Loucy (cell line): ENCODE results near the gene DNAI1.

Experiments
- H2AFZ ChIP-seq: fragments of 200-600 bp; sonication (generic); 2 replicates; pipeline ENCODE4 v1.6.0; 2016; ENCODE audit warnings: antibody characterized with exemption, mild to moderate bottlenecking, low read length, moderate library complexity
- H3F3A ChIP-seq: fragments of 200-600 bp; 2 replicates; pipeline ENCODE4 v1.6.0; 2016; ENCODE audit warnings: antibody characterized with exemption, low read depth, mild to moderate bottlenecking
- H3K27me3 ChIP-seq: fragments of 200-600 bp; sonication (generic); 2 replicates; pipeline ENCODE4 v1.6.1; 2014; ENCODE audit warnings: low read length, mild to moderate bottlenecking; ENCODE audit not compliant: insufficient read depth, poor library complexity, severe bottlenecking
- H3K36me3 ChIP-seq: fragments of 200-600 bp; sonication (generic); 2 replicates; pipeline ENCODE4 v1.6.1; 2016; ENCODE audit warnings: low read length; ENCODE audit not compliant: insufficient read depth
- H3K4me1 ChIP-seq: fragments of 200-600 bp; sonication (generic); 2 replicates; pipeline ENCODE4 v1.5.1; 2014; ENCODE audit warnings: low read length, mild to moderate bottlenecking; ENCODE audit not compliant: insufficient read depth, poor library complexity, severe bottlenecking
- H3K4me2 ChIP-seq: fragments of 200-600 bp; sonication (generic); 2 replicates; pipeline ENCODE4 v1.6.0; 2014; ENCODE audit warnings: antibody characterized with exemption, low read length, low read depth, mild to moderate bottlenecking; ENCODE audit not compliant: poor library complexity, severe bottlenecking
- H3K4me3 ChIP-seq: fragments of 200-600 bp; sonication (generic); 2 replicates; pipeline ENCODE4 v1.5.1; 2014; ENCODE audit warnings: low read length, mild to moderate bottlenecking, mixed read lengths; ENCODE audit not compliant: poor library complexity, severe bottlenecking
- H3K79me2 ChIP-seq: fragments of 200-600 bp; sonication (generic); 2 replicates; pipeline ENCODE4 v1.6.1; 2014; ENCODE audit warnings: low read length; ENCODE audit not compliant: insufficient read depth
- H3K9ac ChIP-seq: fragments of 200-600 bp; sonication (generic); 2 replicates; pipeline ENCODE4 v1.6.0; 2014; ENCODE audit warnings: mild to moderate bottlenecking, low read depth, low read length, moderate library complexity; ENCODE audit not compliant: poor library complexity, severe bottlenecking
- H3K9me2 ChIP-seq: fragments of 200-600 bp; sonication (generic); replicated peaks from 2 replicates; pipeline ENCODE4 v1.6.1; 2016; ENCODE audit warnings: low read depth, low read length, mixed read lengths
- H3K9me3 ChIP-seq: fragments of 200-600 bp; sonication (generic); 2 replicates; pipeline ENCODE4 v1.6.1; 2014; ENCODE audit warnings: mild to moderate bottlenecking, antibody characterized with exemption, low read length, low read depth; ENCODE audit not compliant: insufficient read depth
- H4K20me1 ChIP-seq: fragments of 200-600 bp; sonication (generic); 2 replicates; pipeline ENCODE4 v1.6.0; 2014; ENCODE audit warnings: antibody characterized with exemption, low read length, mild to moderate bottlenecking; ENCODE audit not compliant: insufficient read depth, poor library complexity, severe bottlenecking
- EZH2phosphoT487 ChIP-seq: fragments of 200-600 bp; IDR thresholded peaks from 2 replicates; pipeline ENCODE4 v1.6.1; 2018; ENCODE audit warnings: antibody characterized with exemption, mild to moderate bottlenecking, moderate library complexity, borderline replicate concordance
- TF ChIP-seq, protein P1 (sequence below): fragments of 200-600 bp; sonication (generic); conservative IDR thresholded peaks from 2 replicates; pipeline ENCODE4 v1.5.1; 2014; ENCODE audit warnings: mild to moderate bottlenecking, antibody characterized with exemption, low read length

Gene DNAI1

GRCh38 chr9:34459356-34459755 lies 751 bp downstream of the DNAI1 start:
- H3K4me1 ChIP-seq: peaks cover 24% of the 10 kb centered on the region
- H3K9ac ChIP-seq: no peak overlapping the region

GRCh38 chr9:34459941-34460340 lies 1.3 kb downstream of the DNAI1 start:
- Histone ChIP-seq H3K4me2 (no peak overlapping the region), H3K4me3 (no peak overlapping the region), H2AFZ (no peak overlapping the region), H3F3A (0 out of 2 replicates have a peak, but pooled peaks cover 5% of the 10 kb centered on the region), H3K9me3 (no peaks in the 10 kb centered on the region), H4K20me1 (no peaks in the 10 kb centered on the region), H3K36me3 (no peaks in the 10 kb centered on the region), H3K9ac (no peak overlapping the region), H3K79me2 (peaks cover 5% of the 10 kb centered on the region; the same call in 1 of the 2 replicates), H3K9me2 (no peaks in the 10 kb centered on the region), H3K27me3 (no peaks in the 10 kb centered on the region), H3K4me1 (peaks cover 24% of the 10 kb centered on the region)
- no peak for TF ChIP-seq EZH2phosphoT487
- TF ChIP-seq, protein P1, sequence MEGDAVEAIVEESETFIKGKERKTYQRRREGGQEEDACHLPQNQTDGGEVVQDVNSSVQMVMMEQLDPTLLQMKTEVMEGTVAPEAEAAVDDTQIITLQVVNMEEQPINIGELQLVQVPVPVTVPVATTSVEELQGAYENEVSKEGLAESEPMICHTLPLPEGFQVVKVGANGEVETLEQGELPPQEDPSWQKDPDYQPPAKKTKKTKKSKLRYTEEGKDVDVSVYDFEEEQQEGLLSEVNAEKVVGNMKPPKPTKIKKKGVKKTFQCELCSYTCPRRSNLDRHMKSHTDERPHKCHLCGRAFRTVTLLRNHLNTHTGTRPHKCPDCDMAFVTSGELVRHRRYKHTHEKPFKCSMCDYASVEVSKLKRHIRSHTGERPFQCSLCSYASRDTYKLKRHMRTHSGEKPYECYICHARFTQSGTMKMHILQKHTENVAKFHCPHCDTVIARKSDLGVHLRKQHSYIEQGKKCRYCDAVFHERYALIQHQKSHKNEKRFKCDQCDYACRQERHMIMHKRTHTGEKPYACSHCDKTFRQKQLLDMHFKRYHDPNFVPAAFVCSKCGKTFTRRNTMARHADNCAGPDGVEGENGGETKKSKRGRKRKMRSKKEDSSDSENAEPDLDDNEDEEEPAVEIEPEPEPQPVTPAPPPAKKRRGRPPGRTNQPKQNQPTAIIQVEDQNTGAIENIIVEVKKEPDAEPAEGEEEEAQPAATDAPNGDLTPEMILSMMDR: no peak

More at GRCh38 chr9:34459356-34459755, 751 bp downstream of the DNAI1 start:
- TF ChIP-seq, protein P1: no peak
- no peak for TF ChIP-seq EZH2phosphoT487
- no peak overlapping the region for H3K4me2 ChIP-seq
- 0 out of 2 replicates have a peak, but pooled peaks cover 5% of the 10 kb centered on the region for H3F3A ChIP-seq
- H3K9me2 ChIP-seq: no peaks in the 10 kb centered on the region
- H2AFZ ChIP-seq: no peak overlapping the region
- no peaks in the 10 kb centered on the region for H3K36me3 ChIP-seq
- H3K79me2 ChIP-seq: peaks cover 5% of the 10 kb centered on the region; the same call in 1 of the 2 replicates
- no peak overlapping the region for H3K4me3 ChIP-seq
- H3K9me3 ChIP-seq: no peaks in the 10 kb centered on the region
- no peaks in the 10 kb centered on the region for H4K20me1 ChIP-seq
- H3K27me3 ChIP-seq: no peaks in the 10 kb centered on the region

DNA sequence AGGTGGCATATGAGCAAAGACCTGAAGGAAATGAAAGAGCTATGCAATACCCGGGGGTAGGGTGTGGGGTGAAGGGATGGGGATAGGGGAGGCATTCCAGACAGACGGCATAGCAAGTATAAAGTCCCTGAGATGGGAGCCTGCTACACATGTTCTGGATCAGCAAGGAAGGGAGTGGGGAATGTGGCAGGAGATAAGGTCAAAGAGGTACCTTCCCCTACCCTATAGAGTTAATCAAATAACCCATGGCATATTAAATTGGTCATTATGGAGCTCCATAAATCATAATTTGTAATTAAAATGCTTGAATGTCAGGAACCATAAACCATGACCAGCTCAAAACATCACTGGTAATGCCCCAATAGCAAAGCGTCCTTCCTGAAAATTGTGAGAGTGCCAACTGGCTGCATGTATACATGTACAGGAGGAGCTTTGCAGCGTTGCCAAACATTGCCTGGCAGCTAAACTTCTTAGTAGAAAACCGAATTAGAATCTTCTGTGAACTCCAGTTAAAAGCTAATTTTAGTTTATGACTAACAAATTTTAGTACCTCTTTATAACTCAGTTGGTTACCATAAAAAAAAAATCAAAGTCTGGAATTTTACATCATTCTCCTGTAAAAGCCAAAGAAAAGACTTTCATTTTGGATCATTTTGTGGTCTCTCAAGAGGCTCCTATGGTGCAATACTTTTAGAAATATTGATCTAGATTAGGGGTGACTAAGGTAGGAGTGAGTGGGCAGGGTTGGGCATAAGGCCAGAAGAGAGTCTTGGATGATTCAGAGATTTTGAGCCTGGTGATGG lies 4.7 kb downstream of the DNAI1 start:
- Histone ChIP-seq H3F3A (no peaks in the 10 kb centered on the region), H3K36me3 (no peaks in the 10 kb centered on the region), H3K27me3 (no peaks in the 10 kb centered on the region), H3K9ac (no peak overlapping the region), H3K79me2 (no peaks in the 10 kb centered on the region), H3K4me3 (no peak overlapping the region), H3K4me1 (no peaks in the 10 kb centered on the region), H4K20me1 (no peaks in the 10 kb centered on the region), H3K9me2 (no peaks in the 10 kb centered on the region), H3K9me3 (no peaks in the 10 kb centered on the region), H2AFZ (no peak overlapping the region), H3K4me2 (no peak overlapping the region)
- TF ChIP-seq, protein P1: no peak
- no peak for TF ChIP-seq EZH2phosphoT487
